Ishikawa (cell line): ENCODE results near the gene ATF3.

Experiments
- CEBPB ChIP-seq: IDR thresholded peaks from 2 replicates; pipeline ENCODE4 v1.6.1; 2012
- CREB1 ChIP-seq: IDR thresholded peaks from 2 replicates; pipeline ENCODE4 v1.6.1; 2012; ENCODE audit warnings: low read depth
- EGR1 ChIP-seq: IDR thresholded peaks from 2 replicates; pipeline ENCODE4 v1.6.1; 2012
- EP300 ChIP-seq: IDR thresholded peaks from 2 replicates; pipeline ENCODE4 v1.6.1; 2012; ENCODE audit warnings: borderline replicate concordance
- FOXM1 ChIP-seq: IDR thresholded peaks from 2 replicates; pipeline ENCODE4 v1.6.1; 2012; ENCODE audit warnings: low read depth, borderline replicate concordance
- NFIC ChIP-seq: IDR thresholded peaks from 2 replicates; pipeline ENCODE4 v1.6.1; 2012
- RAD21 ChIP-seq: IDR thresholded peaks from 2 replicates; pipeline ENCODE4 v1.6.1; 2012; ENCODE audit warnings: low read depth
- TAF1 ChIP-seq: IDR thresholded peaks from 2 replicates; pipeline ENCODE4 v1.6.1; 2012; ENCODE audit warnings: low read depth, mild to moderate bottlenecking
- TEAD4 ChIP-seq: IDR thresholded peaks from 2 replicates; pipeline ENCODE4 v1.6.1; 2012
- YY1 ChIP-seq: IDR thresholded peaks from 2 replicates; pipeline ENCODE4 v1.6.1; 2012; ENCODE audit warnings: low read depth
- ZBTB7A ChIP-seq: IDR thresholded peaks from 2 replicates; pipeline ENCODE4 v1.6.1; 2012; ENCODE audit warnings: low read depth
- TF ChIP-seq, protein P1 (sequence below): IDR thresholded peaks from 2 replicates; pipeline ENCODE4 v1.6.1; 2012; ENCODE audit warnings: low read depth, mild to moderate bottlenecking
- TF ChIP-seq, protein P2 (sequence below): IDR thresholded peaks from 2 replicates; pipeline ENCODE4 v1.6.1; 2012

DNA sequence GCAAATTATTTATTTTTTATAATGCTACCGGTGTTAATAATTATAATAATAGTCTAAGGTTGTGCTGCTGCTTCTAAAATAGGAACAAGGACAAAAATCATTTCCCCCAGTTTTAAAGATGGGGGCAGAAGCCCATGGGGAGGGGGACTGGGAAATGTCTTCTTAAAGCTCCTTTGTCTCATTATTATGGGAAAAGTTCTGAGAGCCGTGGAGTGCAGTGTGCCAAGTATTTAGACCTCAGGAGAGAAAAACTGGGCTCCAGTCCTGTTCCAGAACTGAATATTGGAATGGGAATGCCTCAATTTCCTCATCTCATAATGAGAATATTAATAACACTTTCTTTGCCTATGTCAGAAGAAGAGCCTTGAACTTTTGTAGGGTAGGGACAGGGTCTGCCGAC is 40.9 kb upstream of the ATF3 start:
- TF ChIP-seq TEAD4 (no peak), TAF1 (no peak), CREB1 (no peak), YY1 (no peak), ZBTB7A (no peak), EP300 (no peak), FOXM1 (no peak), NFIC (no peak), EGR1 (no peak), CEBPB (no peak), RAD21 (no peak)
- TF ChIP-seq, protein P1, sequence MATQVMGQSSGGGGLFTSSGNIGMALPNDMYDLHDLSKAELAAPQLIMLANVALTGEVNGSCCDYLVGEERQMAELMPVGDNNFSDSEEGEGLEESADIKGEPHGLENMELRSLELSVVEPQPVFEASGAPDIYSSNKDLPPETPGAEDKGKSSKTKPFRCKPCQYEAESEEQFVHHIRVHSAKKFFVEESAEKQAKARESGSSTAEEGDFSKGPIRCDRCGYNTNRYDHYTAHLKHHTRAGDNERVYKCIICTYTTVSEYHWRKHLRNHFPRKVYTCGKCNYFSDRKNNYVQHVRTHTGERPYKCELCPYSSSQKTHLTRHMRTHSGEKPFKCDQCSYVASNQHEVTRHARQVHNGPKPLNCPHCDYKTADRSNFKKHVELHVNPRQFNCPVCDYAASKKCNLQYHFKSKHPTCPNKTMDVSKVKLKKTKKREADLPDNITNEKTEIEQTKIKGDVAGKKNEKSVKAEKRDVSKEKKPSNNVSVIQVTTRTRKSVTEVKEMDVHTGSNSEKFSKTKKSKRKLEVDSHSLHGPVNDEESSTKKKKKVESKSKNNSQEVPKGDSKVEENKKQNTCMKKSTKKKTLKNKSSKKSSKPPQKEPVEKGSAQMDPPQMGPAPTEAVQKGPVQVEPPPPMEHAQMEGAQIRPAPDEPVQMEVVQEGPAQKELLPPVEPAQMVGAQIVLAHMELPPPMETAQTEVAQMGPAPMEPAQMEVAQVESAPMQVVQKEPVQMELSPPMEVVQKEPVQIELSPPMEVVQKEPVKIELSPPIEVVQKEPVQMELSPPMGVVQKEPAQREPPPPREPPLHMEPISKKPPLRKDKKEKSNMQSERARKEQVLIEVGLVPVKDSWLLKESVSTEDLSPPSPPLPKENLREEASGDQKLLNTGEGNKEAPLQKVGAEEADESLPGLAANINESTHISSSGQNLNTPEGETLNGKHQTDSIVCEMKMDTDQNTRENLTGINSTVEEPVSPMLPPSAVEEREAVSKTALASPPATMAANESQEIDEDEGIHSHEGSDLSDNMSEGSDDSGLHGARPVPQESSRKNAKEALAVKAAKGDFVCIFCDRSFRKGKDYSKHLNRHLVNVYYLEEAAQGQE, result no peak
- TF ChIP-seq, protein P2, sequence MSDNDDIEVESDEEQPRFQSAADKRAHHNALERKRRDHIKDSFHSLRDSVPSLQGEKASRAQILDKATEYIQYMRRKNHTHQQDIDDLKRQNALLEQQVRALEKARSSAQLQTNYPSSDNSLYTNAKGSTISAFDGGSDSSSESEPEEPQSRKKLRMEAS, result no peak
